Lung (tissue), 12 donors: Measurements from ENCODE around the gene CDH4. TPM values are rescaled to one million over a fixed set of nuclear protein-coding genes. Genes with fewer than 3 reads are reported as not detected.

Source experiments
- ATAC-seq: fragments of 200-7000 bp; cut with Tn5 transposase; one replicate; pipeline ENCODE4 v1.9.1; 2020; ENCODE audit warnings: moderate number of reproducible peaks; ENCODE audit not compliant: insufficient read depth, low FRiP score
- DNase-seq, 3 donors: peaks; one replicate each; pipeline ENCODE4 v3.0.0-alpha.2; 2013 to 2017
- H3K27ac ChIP-seq, 2 donors: one replicate each; pipeline ENCODE4 v1.5.1; 2013; ENCODE audit warnings: mild to moderate bottlenecking in 2 of 2, moderate library complexity in 2 of 2, control low read depth in 1 of 2, inconsistent platforms in 1 of 2, low read depth in 1 of 2, low read length in 1 of 2
- H3K27me3 ChIP-seq, 3 donors: one replicate each; pipeline ENCODE4 v1.5.1; 2013; ENCODE audit warnings: low read length in 2 of 3; ENCODE audit not compliant: control insufficient read depth in 3 of 3, insufficient read depth in 3 of 3
- H3K36me3 ChIP-seq, 4 donors: one replicate each; pipeline ENCODE4 v1.5.1; 2013; ENCODE audit warnings: low read length in 4 of 4, mild to moderate bottlenecking in 1 of 4, moderate library complexity in 1 of 4; ENCODE audit not compliant: control insufficient read depth in 4 of 4, insufficient read depth in 4 of 4
- H3K4me1 ChIP-seq, 5 donors: one replicate each; pipeline ENCODE4 v1.5.1; 2013; ENCODE audit warnings: low read length in 5 of 5, mild to moderate bottlenecking in 2 of 5, moderate library complexity in 1 of 5; ENCODE audit not compliant: control insufficient read depth in 5 of 5, insufficient read depth in 5 of 5
- H3K4me3 ChIP-seq: one replicate; pipeline ENCODE4 v1.5.1; 2013; ENCODE audit warnings: mild to moderate bottlenecking, control low read depth, moderate library complexity
- H3K9ac ChIP-seq, 2 donors: one replicate each; pipeline ENCODE4 v1.5.1; 2013; ENCODE audit warnings: low read length in 2 of 2, control low read depth in 1 of 2; ENCODE audit not compliant: insufficient read depth in 1 of 2
- H3K9me3 ChIP-seq, 4 donors: one replicate each; pipeline ENCODE4 v1.5.1; 2013; ENCODE audit warnings: low read length in 3 of 4, mild to moderate bottlenecking in 1 of 4, moderate library complexity in 1 of 4; ENCODE audit not compliant: control insufficient read depth in 4 of 4, insufficient read depth in 3 of 4
- CTCF ChIP-seq: IDR thresholded peaks from 2 replicates; pipeline ENCODE4 v1.5.1; 2012; ENCODE audit warnings: mild to moderate bottlenecking; ENCODE audit errors: control extremely low read depth, extremely low read depth
- WGBS, 2 donors: extraction: QIAGEN DNeasy Blood & Tissue Kit; methylation state at CpG; one replicate each; pipeline ENCODE4 v1.1.7; 2013; 5-methylcytosine and 5-hydroxymethylcytosine counted together
- polyA plus RNA-seq, 2 donors: library from polyadenylated mRNA; stranded (reverse); fragments of 200-250 nt; gene quantifications; one replicate each; pipeline ENCODE4 v1.2.1, GENCODE V29; 2013
- total RNA-seq, 2 donors: library from RNA; depleted of rRNA in 1 of 2; stranded (reverse); fragments of >200 nt in 1 of 2; gene quantifications; one replicate each; pipeline ENCODE4 v1.2.1, GENCODE V29; 2014 to 2021
- donor health status: control.
- donor health status: control.
- donor health status: Bipolar disorder and iron deficiency.
- donor health status: healthy.
- donor health status: DM: yes; HTN: yes; CAD: no.

Gene CDH4
- total and polyA plus RNA-seq, 4 donors: 0.10 to 2.1 (median 0.34) TPM

- DNase-seq (no peak), ATAC-seq (no peak)
- H3K9ac ChIP-seq: no peak overlapping the region
- H3K36me3 ChIP-seq: no peaks in the 10 kb centered on the region
- TF ChIP-seq CTCF: no peak
- H3K27ac ChIP-seq: no peak overlapping the region
- no peaks in the 10 kb centered on the region for H3K4me1 ChIP-seq
- WGBS, 2 donors: 88% methylated on average over 6 to 7 of the region's 7 CpGs
- peaks cover 0 to 2% (median under 1%) of the 10 kb centered on the region in 4 donors for H3K9me3 ChIP-seq
- H3K27me3 ChIP-seq: peaks cover 0 to 6% (median 0%) of the 10 kb centered on the region in 3 donors
- no peak overlapping the region for H3K4me3 ChIP-seq
Observed at GRCh38 chr20:61459266-61459665, 207.2 kb downstream of the CDH4 start.

GRCh38 chr20:61459705-61460104 lies 207.6 kb downstream of the CDH4 start:
- DNase-seq (no peak), ATAC-seq (no peak)
- TF ChIP-seq CTCF: no peak
- H3K27me3 ChIP-seq: peaks cover 0 to 6% (median 0%) of the 10 kb centered on the region in 3 donors
- H3K4me1 ChIP-seq: no peaks in the 10 kb centered on the region
- peaks cover 0 to 2% (median under 1%) of the 10 kb centered on the region in 4 donors for H3K9me3 ChIP-seq
- H3K27ac ChIP-seq: no peak overlapping the region
- no peaks in the 10 kb centered on the region for H3K36me3 ChIP-seq
- 81 to 84% methylated on average over 7 of the region's 7 CpGs for WGBS, 2 donors
- H3K4me3 ChIP-seq: no peak overlapping the region
- H3K9ac ChIP-seq: no peak overlapping the region

- TF ChIP-seq CTCF: no peak
- peaks cover 0 to 6% (median 0%) of the 10 kb centered on the region in 3 donors for H3K27me3 ChIP-seq
- DNase-seq: no peak
Observed at GRCh38 chr20:61460261-61461052, 208.4 kb downstream of the CDH4 start.

More at GRCh38 chr20:61460261-61461052, 208.4 kb downstream of the CDH4 start:
- ATAC-seq: no peak
- Histone ChIP-seq H3K27ac (no peak overlapping the region), H3K36me3 (no peaks in the 10 kb centered on the region), H3K4me1 (no peaks in the 10 kb centered on the region), H3K9ac (no peak overlapping the region), H3K9me3 (peaks cover 0 to 2% (median under 1%) of the 10 kb centered on the region in 4 donors), H3K4me3 (no peak overlapping the region)
- WGBS, 2 donors: 79 to 80% methylated on average over 11 of the region's 11 CpGs
